GM23248 (cell line): ENCODE data around the gene SERPIND1. TPM values are rescaled to one million over a fixed set of nuclear protein-coding genes. Genes with fewer than 3 reads are reported as not detected.

Source experiments
- DNase-seq: peaks from one replicate; pipeline ENCODE4 v3.0.0-alpha.2; 2015
- H2AFZ ChIP-seq: fragments of 200-600 bp; sonication (generic); 2 replicates; pipeline ENCODE4 v1.6.1; 2016; ENCODE audit warnings: antibody characterized with exemption
- H3F3A ChIP-seq: fragments of 200-600 bp; sonication (generic); 2 replicates; pipeline ENCODE4 v1.6.1; 2016; ENCODE audit warnings: mild to moderate bottlenecking, antibody characterized with exemption, mixed run types; ENCODE audit not compliant: insufficient read depth
- H3K27ac ChIP-seq: fragments of 200-600 bp; sonication (generic); 2 replicates; pipeline ENCODE4 v1.5.1; 2016; ENCODE audit warnings: mild to moderate bottlenecking
- H3K27me3 ChIP-seq: fragments of 200-600 bp; sonication (generic); replicated peaks from 2 replicates; pipeline ENCODE4 v1.6.1; 2016; ENCODE audit warnings: mild to moderate bottlenecking; ENCODE audit not compliant: insufficient read depth
- H3K36me3 ChIP-seq: fragments of 200-600 bp; sonication (generic); 2 replicates; pipeline ENCODE4 v1.6.1; 2016; ENCODE audit warnings: low read depth, mild to moderate bottlenecking
- H3K4me1 ChIP-seq: fragments of 200-600 bp; sonication (generic); 2 replicates; pipeline ENCODE4 v1.6.1; 2016; ENCODE audit warnings: mild to moderate bottlenecking; ENCODE audit not compliant: insufficient read depth
- H3K4me2 ChIP-seq: fragments of 200-600 bp; sonication (generic); one replicate; pipeline ENCODE4 v1.6.1; 2016; ENCODE audit warnings: mild to moderate bottlenecking; ENCODE audit not compliant: unreplicated experiment
- H3K4me3 ChIP-seq: fragments of 200-600 bp; sonication (generic); 2 replicates; pipeline ENCODE4 v1.5.1; 2016; ENCODE audit warnings: mild to moderate bottlenecking
- H3K79me2 ChIP-seq: fragments of 200-600 bp; sonication (generic); 2 replicates; pipeline ENCODE4 v1.6.1; 2016; ENCODE audit warnings: mild to moderate bottlenecking; ENCODE audit not compliant: insufficient read depth
- H3K9ac ChIP-seq: fragments of 200-600 bp; sonication (generic); 2 replicates; pipeline ENCODE4 v1.6.1; 2016; ENCODE audit warnings: mild to moderate bottlenecking
- H3K9me2 ChIP-seq: fragments of 200-600 bp; sonication (generic); 2 replicates; pipeline ENCODE4 v1.6.1; 2016; ENCODE audit warnings: mixed run types, mild to moderate bottlenecking, moderate library complexity; ENCODE audit not compliant: insufficient read depth
- H3K9me3 ChIP-seq: fragments of 200-600 bp; sonication (generic); one replicate; pipeline ENCODE4 v1.6.1; 2017; ENCODE audit warnings: low read depth
- H4K20me1 ChIP-seq: fragments of 200-600 bp; sonication (generic); 2 replicates; pipeline ENCODE4 v1.6.0; 2016; ENCODE audit not compliant: insufficient read depth
- EZH2 ChIP-seq: fragments of 200-600 bp; sonication (generic); IDR thresholded peaks from 2 replicates; pipeline ENCODE4 v1.6.1; 2018; ENCODE audit warnings: antibody characterized with exemption, mild to moderate bottlenecking; ENCODE audit not compliant: insufficient read depth, poor library complexity, severe bottlenecking
- EZH2phosphoT487 ChIP-seq: fragments of 200-600 bp; sonication (generic); IDR thresholded peaks from 2 replicates; pipeline ENCODE4 v1.6.1; 2018; ENCODE audit warnings: antibody characterized with exemption, moderate library complexity, mild to moderate bottlenecking, low read depth; ENCODE audit not compliant: insufficient read depth
- WGBS, 2 experiments: methylation state at CpG; one replicate each; pipeline ENCODE4 v1.1.6; 2015 to 2017; ENCODE audit warnings: low lambda C conversion rate in 2 of 2, low coverage in 1 of 2; ENCODE audit errors: missing lambda C conversion rate in 2 of 2; 5-methylcytosine and 5-hydroxymethylcytosine counted together
- in situ Hi-C: fragments of 300-500 bp; cut with MboI; formaldehyde crosslinking; loops from 2 replicates; pipeline ENCODE4 v1.15.0; 2020
- polyA plus RNA-seq: library from polyadenylated mRNA; unstranded; fragments of >200 nt; fragmentation: Nextera tagmentation; extraction: Ambion mirVana; gene quantifications from 2 replicates; pipeline ENCODE4 v1.2.1, GENCODE V29; 2016
- total RNA-seq: library from RNA; depleted of rRNA; stranded (reverse); fragments of >200 nt; shearing (Covaris generic); gene quantifications from 2 replicates; pipeline ENCODE4 v1.2.3, GENCODE V29; 2014

Gene SERPIND1
- total and polyA plus RNA-seq, 2 experiments from 2014 or later, result 0.26 TPM; not detected in 1

DNA sequence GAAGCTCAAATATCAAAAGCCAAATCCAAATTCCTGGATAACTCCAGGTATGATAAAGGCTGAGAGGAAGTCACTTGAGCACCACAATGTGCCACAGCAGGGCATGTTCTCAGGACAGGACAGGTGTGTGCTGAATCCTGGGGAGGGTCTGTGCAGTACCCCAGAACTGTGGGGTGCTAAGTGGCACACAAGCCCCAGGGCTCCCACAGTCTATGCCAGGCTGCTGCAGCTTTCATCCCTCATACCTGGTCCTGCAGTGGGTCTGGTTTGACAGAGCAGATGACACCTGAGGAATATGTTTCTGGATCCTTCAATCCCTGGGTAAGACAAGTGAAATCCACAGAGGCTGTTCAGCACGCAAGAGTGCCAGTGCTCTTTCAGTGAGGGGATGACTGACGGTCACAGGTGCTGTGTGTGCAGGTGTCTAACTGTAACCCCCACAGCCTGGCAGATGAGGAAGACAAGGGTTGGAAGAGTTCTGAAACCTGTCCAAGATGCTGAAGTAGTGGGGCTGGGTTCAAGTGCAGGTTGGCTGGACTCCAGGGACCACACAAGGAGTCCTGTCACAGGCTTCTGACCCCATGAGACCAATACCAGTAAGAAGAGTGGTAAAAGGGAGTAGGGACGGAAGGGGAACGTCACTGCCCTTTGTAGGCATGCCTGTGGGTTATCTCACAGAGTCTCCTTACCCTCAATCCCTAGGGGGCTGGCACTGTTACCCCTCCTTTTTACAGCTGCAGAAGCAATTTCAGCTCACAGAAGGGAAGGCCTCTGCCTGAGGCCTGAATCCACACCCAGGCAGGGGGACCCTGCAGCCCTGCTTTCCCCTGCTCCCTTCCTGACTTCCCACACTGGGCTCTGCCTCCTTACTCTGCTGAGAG, 14.1 kb downstream of the SERPIND1 start:
- H3K9me3 ChIP-seq, result no peaks in the 10 kb centered on the region
- H2AFZ ChIP-seq, result no peak overlapping the region
- no peaks in the 10 kb centered on the region for H3K79me2 ChIP-seq
- no peak for DNase-seq
- no peak overlapping the region for H3K9ac ChIP-seq
- H3K27ac ChIP-seq, result no peak overlapping the region
- no peaks in the 10 kb centered on the region for H3K27me3 ChIP-seq
- H3K4me1 ChIP-seq, result no peaks in the 10 kb centered on the region
- no peak overlapping the region for H3K4me2 ChIP-seq
- no peaks in the 10 kb centered on the region for H4K20me1 ChIP-seq
- H3K9me2 ChIP-seq, result no peaks in the 10 kb centered on the region
- TF ChIP-seq EZH2phosphoT487, result no peak
- no peak for TF ChIP-seq EZH2
- 0 out of 2 replicates have a peak, but pooled peaks cover 11% of the 10 kb centered on the region for H3K36me3 ChIP-seq
- H3F3A ChIP-seq, result no peaks in the 10 kb centered on the region
- WGBS, 2 experiments, result 91 to 100% methylated on average over 4 of the region's 4 CpGs
- no peak overlapping the region for H3K4me3 ChIP-seq
- in situ Hi-C loops, result no loop called here

DNA sequence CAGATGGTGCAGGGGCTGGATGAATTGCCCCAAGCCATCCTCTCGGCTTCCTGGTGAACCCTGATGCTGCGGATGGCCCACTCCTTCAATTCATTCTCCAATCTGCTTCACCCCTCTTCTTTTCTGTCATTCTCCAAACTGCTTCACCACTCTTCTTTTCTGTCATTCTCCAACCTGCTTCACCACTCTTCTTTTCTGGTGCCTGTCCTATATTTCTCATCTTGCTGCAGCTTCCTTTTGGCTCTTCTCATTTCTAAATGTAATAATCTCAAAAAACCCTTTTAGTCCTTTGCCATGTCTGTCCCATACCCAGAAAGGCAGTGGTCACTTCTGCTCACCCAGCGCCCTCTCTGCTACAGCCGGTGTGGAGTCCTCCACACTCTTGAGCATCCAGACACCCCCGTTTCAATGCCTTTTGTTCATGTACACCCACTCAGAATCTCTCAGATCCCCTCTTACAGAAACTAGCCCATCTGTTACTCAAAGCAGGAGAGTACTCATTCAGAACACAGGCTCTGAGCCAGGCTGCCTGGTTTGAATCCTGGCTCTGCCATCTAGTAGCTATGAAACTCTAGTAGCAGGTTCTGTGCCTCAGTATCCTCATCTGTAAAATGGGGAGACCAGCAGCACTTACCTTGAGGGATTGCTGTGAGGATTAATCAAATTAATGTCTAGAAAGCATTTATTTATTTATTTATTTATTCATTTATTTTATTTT, 14.9 kb downstream of the SERPIND1 start:
- no peak overlapping the region for H3K27ac ChIP-seq
- in situ Hi-C loops, result no loop called here
- no peaks in the 10 kb centered on the region for H4K20me1 ChIP-seq
- H3K36me3 ChIP-seq, result 0 out of 2 replicates have a peak, but pooled peaks cover 11% of the 10 kb centered on the region
- H3F3A ChIP-seq, result no peaks in the 10 kb centered on the region
- no peak overlapping the region for H3K9ac ChIP-seq
- no peak overlapping the region for H3K4me3 ChIP-seq
- no peak for TF ChIP-seq EZH2
- TF ChIP-seq EZH2phosphoT487, result no peak
- DNase-seq, result no peak
- no peaks in the 10 kb centered on the region for H3K27me3 ChIP-seq
- H3K4me1 ChIP-seq, result 0 out of 2 replicates have a peak, but pooled peaks cover 4% of the 10 kb centered on the region
- 93 to 94% methylated on average over 5 of the region's 5 CpGs for WGBS, 2 experiments
- no peak overlapping the region for H3K4me2 ChIP-seq
- H3K9me2 ChIP-seq, result no peaks in the 10 kb centered on the region
- no peaks in the 10 kb centered on the region for H3K79me2 ChIP-seq
- H3K9me3 ChIP-seq, result no peaks in the 10 kb centered on the region
- H2AFZ ChIP-seq, result no peak overlapping the region

GRCh38 chr22:20792221-20792965, 18.5 kb downstream of the SERPIND1 start:
- Histone ChIP-seq H3K79me2 (no peaks in the 10 kb centered on the region), H3K9ac (no peak overlapping the region), H4K20me1 (no peaks in the 10 kb centered on the region), H3K9me2 (no peaks in the 10 kb centered on the region), H3K27ac (peak overlapping the region; percentile 24), H3K4me3 (no peak overlapping the region), H3K36me3 (peaks cover 12% of the 10 kb centered on the region; the same call in 1 of the 2 replicates), H3K4me1 (0 out of 2 replicates have a peak, but pooled peaks cover 4% of the 10 kb centered on the region), H3F3A (no peaks in the 10 kb centered on the region), H3K27me3 (no peaks in the 10 kb centered on the region), H3K4me2 (no peak overlapping the region), H2AFZ (no peak overlapping the region), H3K9me3 (no peaks in the 10 kb centered on the region)
- WGBS, 2 experiments, result 90 to 91% methylated on average over 12 of the region's 12 CpGs
- TF ChIP-seq EZH2phosphoT487, result no peak
- TF ChIP-seq EZH2, result no peak
- in situ Hi-C loops, result no loop called here
- DNase-seq, result no peak
